ENCODE measurements around the gene SYTL3. TPM values are rescaled to one million over a fixed set of nuclear protein-coding genes. Genes with fewer than 3 reads are reported as not detected.

The SYTL3 gene
- total and polyA plus RNA-seq, 2 of the 8 experiments (the other 6 are each of a cell fraction or from before 2014, with no cell fraction given), result 0.27 to 0.99 TPM

DNA sequence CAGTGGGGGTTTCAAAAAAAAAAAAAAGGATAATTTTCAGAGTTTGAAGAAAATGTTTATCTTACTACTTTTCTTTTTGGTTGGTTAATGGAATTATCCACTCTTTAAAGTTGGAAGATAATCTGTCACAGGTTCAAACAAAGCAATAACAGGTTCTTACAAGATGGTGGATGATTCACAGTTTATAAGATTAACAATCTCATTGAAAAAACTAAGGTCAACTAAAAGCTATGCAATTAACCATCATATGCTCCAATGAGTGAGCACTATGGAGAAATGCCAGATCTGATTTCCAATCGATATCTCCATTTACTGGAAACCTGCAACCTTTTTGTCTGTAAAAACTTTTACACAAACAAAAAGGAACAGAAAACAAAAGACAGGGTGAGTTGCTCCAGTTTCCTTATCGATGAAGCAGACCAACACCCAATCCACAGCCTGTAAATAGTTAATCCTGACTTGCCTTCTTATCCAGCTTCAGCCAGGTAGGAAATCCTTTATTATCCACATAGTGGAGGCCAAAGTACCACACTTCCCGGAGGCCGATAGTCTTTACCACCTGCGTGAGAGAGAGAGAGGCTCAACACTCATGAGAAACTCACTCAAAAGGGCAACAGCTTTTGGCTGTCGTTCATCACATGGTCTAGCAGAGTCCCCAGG, 136.9 kb downstream of the SYTL3 start:
- no peak overlapping the region for H3K4ac ChIP-seq (replicated peaks; ENCODE audit: insufficient read length, low read depth, low read length)
- H2AK5ac ChIP-seq (ENCODE audit: low read depth, low read length), result no peak overlapping the region
- no peaks in the 10 kb centered on the region for H3K9me3 ChIP-seq (ENCODE audit: insufficient read depth in 2 of 2, low read depth in 1 of 2, low read length in 1 of 2)
- no peak overlapping the region for H2AFZ ChIP-seq (ENCODE audit: low read length)
- H3K4me1 ChIP-seq (replicated peaks in 1 of 4; ENCODE audit: control insufficient read depth in 3 of 4, insufficient read depth in 4 of 4, low read length in 3 of 4), result no peaks in the 10 kb centered on the region; a peak in 1 of 7 replicates
- H3K4me3 ChIP-seq (ENCODE audit: extremely low read depth in 1 of 4, insufficient read depth in 2 of 4, low read depth in 3 of 4, low read length in 4 of 4), result no peak overlapping the region
- H3K18ac ChIP-seq (ENCODE audit: extremely low read depth, low read length), result no peak overlapping the region
- no peak overlapping the region for H2BK12ac ChIP-seq (ENCODE audit: low read depth, low read length)
- no peak overlapping the region for H3K23ac ChIP-seq (ENCODE audit: insufficient read length)
- peaks cover 16% of the 10 kb centered on the region; the same call in 1 of the 2 replicates for H3K79me1 ChIP-seq (ENCODE audit: low read depth, low read length)
- no peak overlapping the region for H3K56ac ChIP-seq (replicated peaks; ENCODE audit: insufficient read length, low read depth, low read length)
- H2BK20ac ChIP-seq (ENCODE audit: low read length), result no peak overlapping the region
- no peaks in the 10 kb centered on the region for H3K23me2 ChIP-seq (ENCODE audit: low read depth, low read length)
- POLR2A ChIA-PET (ENCODE audit: partially characterized antibody), result interaction anchor here (1.4 kb wide), 1 partner anchor 22 kb away, joined by 5 read pairs; no protein-coding TSS in a partner anchor
- DNase-seq (ENCODE audit: low read depth in 1 of 2, low spot score in 2 of 2) (no peak), FAIRE-seq (no peak)
- H4K8ac ChIP-seq (ENCODE audit: extremely low read depth, insufficient read depth, low read length), result no peak overlapping the region
- H4K20me1 ChIP-seq (replicated peaks in 1 of 2; ENCODE audit: control insufficient read depth in 1 of 2, insufficient read depth in 2 of 2, low read length in 2 of 2), result peaks cover 9 to 22% of the 10 kb centered on the region in 2 experiments
- 97% methylated on average over 6 of the region's 6 CpGs; no CpG with 5 or more reads in 1 of the 2 experiments for WGBS, 2 experiments (ENCODE audit: extremely low coverage in 1 of 2, insufficient coverage in 1 of 2, insufficient read length in 1 of 2, insufficient replicate concordance in 2 of 2, low coverage in 1 of 2, low lambda C conversion rate in 2 of 2, missing lambda C conversion rate in 1 of 2)
- peaks cover 45 to 84% (median 67%) of the 10 kb centered on the region in 4 experiments for H3K36me3 ChIP-seq (ENCODE audit: control insufficient read depth in 2 of 4, insufficient read depth in 4 of 4, low read length in 3 of 4)
- H2BK120ac ChIP-seq (replicated peaks; ENCODE audit: low read depth, low read length), result no peak overlapping the region
- no peaks in the 10 kb centered on the region for H3K27me3 ChIP-seq (replicated peaks in 1 of 4; ENCODE audit: control insufficient read depth in 3 of 4, extremely low read depth in 1 of 4, insufficient read depth in 3 of 4, low read length in 3 of 4)
- no peak overlapping the region for H2BK15ac ChIP-seq (ENCODE audit: low read length)
- H3K27ac ChIP-seq (ENCODE audit: low read depth, low read length), result no peak overlapping the region
- TF ChIP-seq SIX5 (IDR thresholded peaks at IDR 0.05; ENCODE audit: low read depth, low read length), result no peak
- TF ChIP-seq NANOG (IDR thresholded peaks at IDR 0.05; ENCODE audit: insufficient read depth, low read depth, low read length, poor library complexity, severe bottlenecking), result no peak
- TF ChIP-seq JUN (IDR thresholded peaks at IDR 0.05; ENCODE audit: low read depth, low read length), result no peak
- no peak for TF ChIP-seq TBP (IDR thresholded peaks at IDR 0.05; ENCODE audit: low read depth, low read length)
- no peak for TF ChIP-seq TAF1 (IDR thresholded peaks at IDR 0.05; ENCODE audit: low read depth, low read length)
- TF ChIP-seq TEAD4 (IDR thresholded peaks at IDR 0.05; ENCODE audit: low read depth, low read length), result no peak
- TF ChIP-seq SIN3A (conservative IDR thresholded peaks at IDR 0.05 in 1 of 2, IDR thresholded peaks at IDR 0.05 in 1 of 2; ENCODE audit: low read depth in 1 of 2, low read length in 2 of 2), result no peak
- no peak for TF ChIP-seq ATF2 (IDR thresholded peaks at IDR 0.05; ENCODE audit: low read length)
- peaks cover 0 to 85% of the 10 kb centered on the region in 2 experiments; a peak in 3 of 4 replicates for H3K79me2 ChIP-seq (ENCODE audit: control insufficient read depth in 1 of 2, insufficient read depth in 2 of 2, low read length in 2 of 2)
- H4K91ac ChIP-seq (replicated peaks; ENCODE audit: insufficient read length, low read length), result no peak overlapping the region
- H4K5ac ChIP-seq (ENCODE audit: insufficient read length, low read depth, low read length), result no peak overlapping the region
- H2BK5ac ChIP-seq (ENCODE audit: low read depth, low read length), result no peak overlapping the region
- CTCF ChIA-PET (ENCODE audit: partially characterized antibody), result interaction anchor here (0.8 to 2.2 kb wide), 4 partner anchors 14 to 184 kb away, joined by 3 to 8 read pairs (median 5); no protein-coding TSS in a partner anchor
- no peak overlapping the region for H3K4me2 ChIP-seq (ENCODE audit: insufficient read depth in 1 of 2, low read depth in 2 of 2, low read length in 2 of 2)
- H3K9ac ChIP-seq (replicated peaks in 1 of 4; ENCODE audit: extremely low read depth in 1 of 4, low read depth in 3 of 4, low read length in 3 of 4), result no peak overlapping the region
- no peak overlapping the region for H3K14ac ChIP-seq (ENCODE audit: insufficient read length)
